SK-N-SH (cell line): Measurements from ENCODE around the gene RPS26. TPM values are rescaled to one million over a fixed set of nuclear protein-coding genes. Genes with fewer than 3 reads are reported as not detected.

Experiments
- CTCF ChIA-PET: fragments of 300-600, 350-600 bp; formaldehyde crosslinking; extraction: SDS; loops from one replicate; lab custom pipeline; 2021; lab: Yijun Ruan, JAX
- POLR2A ChIA-PET: fragments of 350-600 bp; sonication (Branson Sonifier 250); formaldehyde crosslinking; extraction: SDS; loops from one replicate; lab custom pipeline; 2020; ENCODE audit warnings: antibody characterized with exemption, inconsistent platforms; lab: Yijun Ruan, JAX
- DNase-seq: peaks from one replicate; pipeline ENCODE4 v3.0.0; 2012
- H2AFZ ChIP-seq: fragments of 200-600 bp; sonication (generic); 2 replicates; pipeline ENCODE4 v1.8.1; 2016; ENCODE audit warnings: antibody characterized with exemption, mild to moderate bottlenecking, low read depth
- H3F3A ChIP-seq: fragments of 200-600 bp; sonication (generic); replicated peaks from 2 replicates; pipeline ENCODE3; 2016; ENCODE audit warnings: antibody characterized with exemption, mild to moderate bottlenecking; ENCODE audit not compliant: insufficient read depth
- H3K27ac ChIP-seq, 2 experiments: fragments of 200-500 bp in 1 of 2; fragments of 200-600 bp in 1 of 2; sonication (Bioruptor generic) in 1 of 2; sonication (generic), shearing (Covaris generic) in 1 of 2; 2 replicates each; pipeline versions ENCODE4 v1.5.1 to v1.6.1; 2014 to 2016; ENCODE audit warnings: low read depth in 2 of 2, inconsistent platforms in 1 of 2, low read length in 1 of 2, mild to moderate bottlenecking in 1 of 2, mixed read lengths in 1 of 2
- H3K27me3 ChIP-seq: fragments of 200-600 bp; sonication (generic), shearing (Covaris generic); 2 replicates; pipeline ENCODE4 v1.6.1; 2016; ENCODE audit warnings: mixed run types; ENCODE audit not compliant: insufficient read depth
- H3K36me3 ChIP-seq, 2 experiments: fragments of 200-500 bp in 1 of 2; fragments of 200-600 bp in 1 of 2; sonication (Bioruptor generic) in 1 of 2; sonication (generic) in 1 of 2; replicated peaks in 1 of 2; 2 replicates each; pipeline versions ENCODE3 to v1.5.1; 2014 to 2016; ENCODE audit warnings: low read length in 1 of 2, mild to moderate bottlenecking in 1 of 2; ENCODE audit not compliant: insufficient read depth in 2 of 2, control insufficient read depth in 1 of 2
- H3K4me1 ChIP-seq, 2 experiments: fragments of 200-500 bp in 1 of 2; fragments of 200-600 bp in 1 of 2; sonication (Bioruptor generic) in 1 of 2; sonication (generic), shearing (Covaris generic) in 1 of 2; 2 replicates each; pipeline versions ENCODE4 v1.5.1 to v1.6.1; 2014 to 2016; ENCODE audit warnings: low read depth in 1 of 2, low read length in 1 of 2, mixed run types in 1 of 2; ENCODE audit not compliant: insufficient read depth in 2 of 2, control insufficient read depth in 1 of 2
- H3K4me2 ChIP-seq: fragments of 200-600 bp; sonication (generic), shearing (Covaris generic); 2 replicates; pipeline ENCODE4 v1.6.1; 2017; ENCODE audit warnings: mixed run types
- H3K4me3 ChIP-seq, 2 experiments: fragments of 200-500 bp in 1 of 2; fragments of 200-600 bp in 1 of 2; sonication (Bioruptor generic) in 1 of 2; sonication (generic), shearing (Covaris generic) in 1 of 2; 2 replicates each; pipeline versions ENCODE4 v1.5.1 to v1.8.1; 2014 to 2016; ENCODE audit warnings: low read depth in 2 of 2, inconsistent platforms in 1 of 2, low read length in 1 of 2, mild to moderate bottlenecking in 1 of 2, mixed read lengths in 1 of 2, moderate library complexity in 1 of 2
- H3K79me2 ChIP-seq: fragments of 200-600 bp; sonication (generic); 2 replicates; pipeline ENCODE4 v1.8.1; 2017; ENCODE audit warnings: mild to moderate bottlenecking; ENCODE audit not compliant: insufficient read depth
- H3K9ac ChIP-seq: fragments of 200-600 bp; sonication (generic); 2 replicates; pipeline ENCODE4 v1.6.1; 2017; ENCODE audit warnings: mixed run types
- H3K9me2 ChIP-seq: fragments of 200-600 bp; sonication (generic); 2 replicates; pipeline ENCODE4 v1.6.1; 2017; ENCODE audit warnings: mixed run types
- H3K9me3 ChIP-seq: fragments of 200-600 bp; sonication (generic); 2 replicates; pipeline ENCODE4 v1.6.1; 2017; ENCODE audit warnings: mixed run types, mild to moderate bottlenecking, moderate library complexity
- H4K20me1 ChIP-seq: fragments of 200-600 bp; sonication (generic); 2 replicates; pipeline ENCODE4 v1.6.1; 2017; ENCODE audit warnings: mild to moderate bottlenecking, mixed run types; ENCODE audit not compliant: insufficient read depth
- CHD2 ChIP-seq: fragments of 150-350 bp; IDR thresholded peaks from 2 replicates; pipeline ENCODE4 v1.6.1; 2018; ENCODE audit warnings: low read length; ENCODE audit not compliant: partially characterized antibody
- ELF1 ChIP-seq: IDR thresholded peaks from 2 replicates; pipeline ENCODE4 v1.4.0; 2012
- FOSL2 ChIP-seq: IDR thresholded peaks from 2 replicates; pipeline ENCODE4 v1.4.0; 2012; ENCODE audit warnings: low read depth, mild to moderate bottlenecking, moderate library complexity, borderline replicate concordance
- FOXJ3 ChIP-seq: sonication (generic); formaldehyde crosslinking; IDR thresholded peaks from 2 replicates; pipeline ENCODE4 v1.5.1; 2020; ENCODE audit warnings: mild to moderate bottlenecking, missing genetic modification reagents
- MEF2A ChIP-seq: IDR thresholded peaks from 2 replicates; pipeline ENCODE4 v1.4.0; 2012; ENCODE audit warnings: low read depth, borderline replicate concordance
- SIN3A ChIP-seq: IDR thresholded peaks from 2 replicates; pipeline ENCODE4 v1.6.1; 2012; ENCODE audit warnings: low read depth, mild to moderate bottlenecking, low read length, moderate library complexity, borderline replicate concordance
- TAF1 ChIP-seq: IDR thresholded peaks from 2 replicates; pipeline ENCODE4 v1.6.1; 2012; ENCODE audit warnings: low read depth, mild to moderate bottlenecking, low read length, moderate library complexity, borderline replicate concordance
- WGBS: methylation state at CpG from one replicate; pipeline ENCODE4 v1.1.6; 2017; ENCODE audit warnings: low lambda C conversion rate; 5-methylcytosine and 5-hydroxymethylcytosine counted together
- polyA plus RNA-seq, 3 experiments: library from polyadenylated mRNA; depleted of rRNA; stranded (reverse); fragments of >200 nt; gene quantifications; 2 replicates each; pipeline ENCODE4 v1.2.3, GENCODE V29; 2012
- TF ChIP-seq, protein P1 (sequence below): fragments of 150-350 bp; IDR thresholded peaks from 2 replicates; pipeline ENCODE4 v1.6.1; 2016; ENCODE audit warnings: mild to moderate bottlenecking, low read depth, low read length
- TF ChIP-seq, protein P2 (sequence below): IDR thresholded peaks from 2 replicates; pipeline ENCODE4 v1.4.0; 2012; ENCODE audit warnings: low read depth, borderline replicate concordance
- TF ChIP-seq, protein P3 (sequence below): fragments of 150-350 bp; IDR thresholded peaks from 2 replicates; pipeline ENCODE4 v1.6.1; 2017; ENCODE audit warnings: antibody characterized with exemption, low read length, low read depth, borderline replicate concordance

The RPS26 gene
- polyA plus RNA-seq, 1 of the 3 experiments (the other 2 are of a cell fraction): 1,500 TPM

DNA sequence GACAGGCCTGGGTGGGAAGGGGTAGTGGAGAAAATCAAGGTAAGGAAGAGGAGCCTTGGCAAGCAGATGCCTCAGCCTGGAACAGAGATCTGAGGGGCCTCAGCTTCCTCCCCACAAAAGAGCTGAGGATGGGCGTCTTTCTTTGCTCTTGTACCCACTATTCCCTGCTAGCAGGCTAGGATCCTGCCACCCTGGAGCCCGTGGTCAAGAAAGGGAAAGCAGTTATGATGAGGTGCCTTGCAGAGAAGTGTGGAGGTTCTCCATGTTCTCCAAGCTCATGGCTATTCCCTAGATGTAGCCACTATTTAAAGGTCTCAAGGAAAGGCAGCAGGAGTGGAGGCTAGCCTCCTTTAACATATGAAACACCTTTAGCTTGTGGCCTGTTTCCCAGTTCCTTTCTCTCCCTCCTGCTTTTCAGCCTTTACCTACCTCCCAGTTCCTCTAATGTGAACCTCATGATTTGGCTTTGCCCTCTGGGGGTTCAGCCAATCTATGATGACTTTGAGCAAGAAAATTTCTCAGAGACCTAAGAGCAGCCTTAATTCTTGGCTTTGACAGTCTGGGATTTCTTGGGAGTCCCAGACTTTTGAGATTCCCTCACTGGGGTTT lies 19.7 kb upstream of the RPS26 start:
- Histone ChIP-seq H4K20me1 (no peaks in the 10 kb centered on the region), H3K4me2 (peak overlapping the region; percentile 69; the same call in 1 of the 2 replicates), H3K9me2 (no peaks in the 10 kb centered on the region), H3K9me3 (no peaks in the 10 kb centered on the region), H3K4me1 (peaks cover 0 to 24% of the 10 kb centered on the region in 2 experiments; a peak in 2 of 4 replicates), H3K79me2 (no peaks in the 10 kb centered on the region), H3K4me3 (peak overlapping the region; percentile 36 to 54; a peak in 3 of 4 replicates), H3K27ac (peak overlapping the region in 1 of 2 experiments; percentile 83; a peak in 2 of 4 replicates), H3K27me3 (no peaks in the 10 kb centered on the region), H3F3A (no peaks in the 10 kb centered on the region), H3K36me3 (peaks cover 2 to 6% of the 10 kb centered on the region in 2 experiments), H3K9ac (no peak overlapping the region), H2AFZ (peak overlapping the region; percentile 33; the same call in 1 of the 2 replicates)
- CTCF ChIA-PET: interaction anchor here (0.6 to 11.8 kb wide), 5 partner anchors 7 to 284 kb away, joined by 3 to 183 read pairs (median 14); partner anchors contain the start of gene SUOX
- 54% methylated on average over 2 of the region's 2 CpGs for WGBS
- peak; percentile 52 for DNase-seq
- POLR2A ChIA-PET: interaction anchor here (0.6 to 2.4 kb wide), 8 partner anchors 12 to 48 kb away, joined by 3 to 9 read pairs (median 6); partner anchors contain the start of genes RAB5B and SUOX
- TF ChIP-seq CHD2 (no peak), FOXJ3 (no peak), MEF2A (no peak), SIN3A (no peak), ELF1 (no peak), TAF1 (no peak)
- TF ChIP-seq, protein P1, sequence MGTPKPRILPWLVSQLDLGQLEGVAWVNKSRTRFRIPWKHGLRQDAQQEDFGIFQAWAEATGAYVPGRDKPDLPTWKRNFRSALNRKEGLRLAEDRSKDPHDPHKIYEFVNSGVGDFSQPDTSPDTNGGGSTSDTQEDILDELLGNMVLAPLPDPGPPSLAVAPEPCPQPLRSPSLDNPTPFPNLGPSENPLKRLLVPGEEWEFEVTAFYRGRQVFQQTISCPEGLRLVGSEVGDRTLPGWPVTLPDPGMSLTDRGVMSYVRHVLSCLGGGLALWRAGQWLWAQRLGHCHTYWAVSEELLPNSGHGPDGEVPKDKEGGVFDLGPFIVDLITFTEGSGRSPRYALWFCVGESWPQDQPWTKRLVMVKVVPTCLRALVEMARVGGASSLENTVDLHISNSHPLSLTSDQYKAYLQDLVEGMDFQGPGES: no peak
- TF ChIP-seq, protein P2, sequence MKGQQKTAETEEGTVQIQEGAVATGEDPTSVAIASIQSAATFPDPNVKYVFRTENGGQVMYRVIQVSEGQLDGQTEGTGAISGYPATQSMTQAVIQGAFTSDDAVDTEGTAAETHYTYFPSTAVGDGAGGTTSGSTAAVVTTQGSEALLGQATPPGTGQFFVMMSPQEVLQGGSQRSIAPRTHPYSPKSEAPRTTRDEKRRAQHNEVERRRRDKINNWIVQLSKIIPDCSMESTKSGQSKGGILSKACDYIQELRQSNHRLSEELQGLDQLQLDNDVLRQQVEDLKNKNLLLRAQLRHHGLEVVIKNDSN: no peak
- TF ChIP-seq, protein P3, sequence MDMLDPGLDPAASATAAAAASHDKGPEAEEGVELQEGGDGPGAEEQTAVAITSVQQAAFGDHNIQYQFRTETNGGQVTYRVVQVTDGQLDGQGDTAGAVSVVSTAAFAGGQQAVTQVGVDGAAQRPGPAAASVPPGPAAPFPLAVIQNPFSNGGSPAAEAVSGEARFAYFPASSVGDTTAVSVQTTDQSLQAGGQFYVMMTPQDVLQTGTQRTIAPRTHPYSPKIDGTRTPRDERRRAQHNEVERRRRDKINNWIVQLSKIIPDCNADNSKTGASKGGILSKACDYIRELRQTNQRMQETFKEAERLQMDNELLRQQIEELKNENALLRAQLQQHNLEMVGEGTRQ: no peak
- TF ChIP-seq, all 33 proteins: peak for 0

GRCh38 chr12:56028511-56029165 lies 13.1 kb upstream of the RPS26 start:
- 0 out of 4 replicates have a peak, but pooled peaks cover 0 to 8% of the 10 kb centered on the region in 2 experiments for H3K4me1 ChIP-seq
- peak overlapping the region; percentile 39; the same call in 1 of the 2 replicates for H2AFZ ChIP-seq
- no peaks in the 10 kb centered on the region for H3K27me3 ChIP-seq
- no peaks in the 10 kb centered on the region for H3K79me2 ChIP-seq
- H3K9me2 ChIP-seq: no peaks in the 10 kb centered on the region
- 68% methylated on average over 5 of the region's 5 CpGs for WGBS
- peak overlapping the region; percentile 46; the same call in 1 of the 2 replicates for H3K4me2 ChIP-seq
- H3K36me3 ChIP-seq: peaks cover 10 to 21% of the 10 kb centered on the region in 2 experiments
- no peaks in the 10 kb centered on the region for H3K9me3 ChIP-seq
- H3F3A ChIP-seq: peaks cover 15% of the 10 kb centered on the region
- TF ChIP-seq TAF1: no peak
- TF ChIP-seq FOSL2: no peak
- TF ChIP-seq, protein P3: no peak
- CTCF ChIA-PET: interaction anchor here (0.7 to 11.8 kb wide), 11 partner anchors 8 to 292 kb away, joined by 3 to 183 read pairs (median 6); partner anchors contain the start of genes IKZF4, PA2G4 and SUOX
- no peak for DNase-seq
- POLR2A ChIA-PET: no interaction called here
- no peak overlapping the region for H3K9ac ChIP-seq
- no peak overlapping the region for H3K4me3 ChIP-seq
- no peaks in the 10 kb centered on the region for H4K20me1 ChIP-seq
- H3K27ac ChIP-seq: peak overlapping the region in 1 of 2 experiments; percentile 54; a peak in 1 of 4 replicates
